Measurements from ENCODE around the gene KIRREL3.

KIRREL3 gene

DNA sequence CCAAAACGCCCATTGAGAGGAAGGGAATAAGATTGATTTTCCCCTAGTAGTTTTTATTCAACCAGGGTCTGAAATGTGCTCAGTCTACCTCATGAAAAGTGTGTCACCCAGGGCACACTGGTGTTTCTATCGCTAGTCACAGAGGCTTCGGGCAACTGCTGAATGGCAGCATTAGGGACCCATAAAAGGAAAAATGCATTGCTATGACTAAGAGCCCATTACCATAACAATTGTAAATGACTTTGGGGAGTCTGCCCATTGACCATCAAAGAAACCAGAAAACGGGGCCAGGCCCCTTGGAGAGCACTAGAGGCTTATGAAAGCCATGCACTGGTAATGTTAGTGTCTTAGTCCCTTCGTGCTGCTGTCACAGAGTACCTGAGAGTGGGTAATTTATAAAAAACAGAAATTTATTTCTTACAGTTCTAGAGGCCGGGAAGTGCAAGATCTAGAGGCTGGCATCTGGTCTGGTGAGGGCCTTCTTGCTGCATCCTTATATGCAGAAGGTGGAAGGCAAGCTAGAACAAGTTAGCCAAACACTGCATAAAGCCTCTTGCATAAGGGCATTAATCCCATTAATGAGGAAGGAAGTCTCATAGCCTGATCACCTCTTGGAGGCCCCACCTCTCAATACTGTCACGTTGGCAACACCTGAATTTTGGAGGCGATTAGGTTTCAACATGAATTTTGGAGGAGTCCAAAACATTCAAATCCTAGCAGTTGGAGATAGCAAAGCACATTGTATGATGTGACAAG is 338.4 kb downstream of the KIRREL3 start:
- TF ChIP-seq, protein P1, sequence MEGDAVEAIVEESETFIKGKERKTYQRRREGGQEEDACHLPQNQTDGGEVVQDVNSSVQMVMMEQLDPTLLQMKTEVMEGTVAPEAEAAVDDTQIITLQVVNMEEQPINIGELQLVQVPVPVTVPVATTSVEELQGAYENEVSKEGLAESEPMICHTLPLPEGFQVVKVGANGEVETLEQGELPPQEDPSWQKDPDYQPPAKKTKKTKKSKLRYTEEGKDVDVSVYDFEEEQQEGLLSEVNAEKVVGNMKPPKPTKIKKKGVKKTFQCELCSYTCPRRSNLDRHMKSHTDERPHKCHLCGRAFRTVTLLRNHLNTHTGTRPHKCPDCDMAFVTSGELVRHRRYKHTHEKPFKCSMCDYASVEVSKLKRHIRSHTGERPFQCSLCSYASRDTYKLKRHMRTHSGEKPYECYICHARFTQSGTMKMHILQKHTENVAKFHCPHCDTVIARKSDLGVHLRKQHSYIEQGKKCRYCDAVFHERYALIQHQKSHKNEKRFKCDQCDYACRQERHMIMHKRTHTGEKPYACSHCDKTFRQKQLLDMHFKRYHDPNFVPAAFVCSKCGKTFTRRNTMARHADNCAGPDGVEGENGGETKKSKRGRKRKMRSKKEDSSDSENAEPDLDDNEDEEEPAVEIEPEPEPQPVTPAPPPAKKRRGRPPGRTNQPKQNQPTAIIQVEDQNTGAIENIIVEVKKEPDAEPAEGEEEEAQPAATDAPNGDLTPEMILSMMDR (IDR thresholded peaks at IDR 0.05; ENCODE audit: control insufficient read depth, insufficient read depth, low read depth, low read length, missing control alignments), result no peak
- DNase-seq (ENCODE audit: low read depth), result no peak
- H3K4me3 ChIP-seq (ENCODE audit: control insufficient read depth, low read depth, low read length), result no peak overlapping the region

DNA sequence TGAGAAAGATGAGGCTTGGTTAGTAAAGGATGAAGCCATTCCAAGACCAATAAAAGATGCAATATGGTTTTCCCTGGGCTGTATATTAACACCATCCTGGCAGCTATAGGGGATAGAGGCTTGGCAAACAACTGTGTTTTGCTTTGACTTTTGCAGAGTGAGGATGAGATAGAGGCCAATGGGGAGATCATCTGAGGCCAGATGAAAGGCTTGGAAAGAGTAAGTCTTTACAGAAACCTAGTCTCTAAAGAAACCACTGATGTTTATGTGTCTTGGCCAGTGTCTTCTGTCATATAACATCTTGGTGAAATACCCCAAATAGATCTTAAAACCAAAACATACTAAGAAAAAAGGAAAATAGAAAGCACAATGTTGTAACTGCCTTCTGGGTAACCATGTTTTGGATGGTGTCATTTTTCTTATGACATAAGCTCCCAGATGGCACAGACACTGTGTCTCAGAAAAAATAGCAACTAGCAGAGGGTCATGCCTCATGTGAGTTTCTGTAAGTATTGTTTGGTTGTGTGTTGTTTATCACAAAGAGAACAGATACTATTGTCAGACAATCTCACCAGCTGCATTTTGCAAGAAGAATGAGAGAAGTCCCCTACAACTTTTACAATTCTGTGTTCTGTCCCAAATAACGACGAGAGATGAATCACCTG is 339.7 kb downstream of the KIRREL3 start:
- H3K4me3 ChIP-seq (ENCODE audit: control insufficient read depth, low read depth, low read length), result no peak overlapping the region
- TF ChIP-seq, protein P1 (IDR thresholded peaks at IDR 0.05; ENCODE audit: control insufficient read depth, insufficient read depth, low read depth, low read length, missing control alignments), result no peak
- no peak for DNase-seq (ENCODE audit: low read depth)

DNA sequence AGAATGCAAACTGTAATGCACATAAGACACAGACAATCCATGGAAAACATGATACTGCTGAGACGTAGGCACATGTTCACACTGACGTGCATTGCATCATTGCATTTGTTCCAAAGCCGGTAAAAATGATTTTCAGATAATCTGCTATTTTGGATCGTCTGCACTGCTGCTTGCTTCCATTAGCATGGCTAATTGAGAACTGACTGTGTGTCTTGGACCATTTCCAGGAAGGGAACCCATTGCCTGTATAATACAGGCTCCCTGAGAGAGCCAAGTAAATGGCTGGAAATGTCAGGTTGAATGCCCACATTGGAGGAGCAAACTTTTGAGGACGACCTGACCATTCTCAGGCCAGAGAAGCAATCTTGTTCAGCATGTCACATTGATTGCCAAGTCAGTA is 340.2 kb downstream of the KIRREL3 start:
- H3K4me3 ChIP-seq (ENCODE audit: control insufficient read depth, low read depth, low read length), result no peak overlapping the region
- no peak for DNase-seq (ENCODE audit: low read depth)
- TF ChIP-seq, protein P1 (IDR thresholded peaks at IDR 0.05; ENCODE audit: control insufficient read depth, insufficient read depth, low read depth, low read length, missing control alignments), result no peak

DNA sequence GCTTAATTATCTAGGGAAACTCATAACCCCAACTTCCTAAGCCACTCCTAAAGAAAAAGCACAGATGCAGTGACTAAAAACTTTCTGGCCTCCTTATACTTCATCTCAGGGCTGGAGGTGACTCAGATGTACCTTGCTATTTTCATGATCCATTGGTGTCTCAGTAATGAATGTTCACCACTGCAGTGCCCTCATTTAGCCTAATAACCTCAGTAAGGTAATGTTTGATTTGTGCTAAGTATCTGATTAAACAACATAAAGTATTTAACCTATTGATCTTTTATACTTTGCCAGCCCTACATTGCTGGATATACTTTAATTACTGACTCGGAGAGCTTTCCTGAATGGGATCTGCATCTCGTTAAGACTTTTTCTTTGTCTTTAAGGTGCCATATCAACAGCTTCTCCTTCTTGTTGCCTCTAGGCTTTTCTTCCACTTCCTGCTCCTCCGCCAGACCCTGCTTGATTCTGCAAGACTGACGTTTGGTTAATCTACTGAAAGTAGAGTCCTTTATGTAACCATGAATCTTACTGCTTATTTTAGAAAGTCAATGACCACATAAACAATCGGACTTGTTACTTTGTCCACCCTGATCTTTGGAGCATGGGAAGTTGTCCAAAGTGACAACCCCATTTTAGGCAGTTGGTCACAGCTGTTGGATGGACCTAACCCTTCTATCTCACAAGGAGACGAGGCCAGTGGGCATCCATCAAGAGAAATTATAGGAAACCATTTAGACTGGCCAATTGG is 342.1 kb downstream of the KIRREL3 start:
- TF ChIP-seq, protein P1 (IDR thresholded peaks at IDR 0.05; ENCODE audit: control insufficient read depth, insufficient read depth, low read depth, low read length, missing control alignments), result no peak
- H3K4me3 ChIP-seq (ENCODE audit: control insufficient read depth, low read depth, low read length), result no peak overlapping the region
- no peak for DNase-seq (ENCODE audit: low read depth)

DNA sequence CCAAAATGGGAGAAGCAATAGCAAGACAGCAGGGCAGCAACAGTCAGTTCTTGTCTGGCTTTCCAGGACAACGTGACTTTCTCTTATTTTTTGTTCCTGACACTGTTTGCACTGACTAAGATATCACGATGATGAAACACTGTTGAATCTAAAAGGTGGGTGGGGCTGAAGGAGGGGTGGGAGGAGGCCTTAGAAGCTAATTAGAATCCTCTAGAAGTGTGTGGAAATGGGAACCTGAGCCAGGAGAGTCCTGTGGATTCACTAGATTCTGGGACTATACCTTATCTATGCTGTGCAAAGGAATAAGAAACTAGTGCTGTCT is 344.8 kb downstream of the KIRREL3 start:
- no peak for DNase-seq (ENCODE audit: low read depth)
- H3K4me3 ChIP-seq (ENCODE audit: control insufficient read depth, low read depth, low read length), result no peak overlapping the region
- TF ChIP-seq, protein P1 (IDR thresholded peaks at IDR 0.05; ENCODE audit: control insufficient read depth, insufficient read depth, low read depth, low read length, missing control alignments), result no peak

DNA sequence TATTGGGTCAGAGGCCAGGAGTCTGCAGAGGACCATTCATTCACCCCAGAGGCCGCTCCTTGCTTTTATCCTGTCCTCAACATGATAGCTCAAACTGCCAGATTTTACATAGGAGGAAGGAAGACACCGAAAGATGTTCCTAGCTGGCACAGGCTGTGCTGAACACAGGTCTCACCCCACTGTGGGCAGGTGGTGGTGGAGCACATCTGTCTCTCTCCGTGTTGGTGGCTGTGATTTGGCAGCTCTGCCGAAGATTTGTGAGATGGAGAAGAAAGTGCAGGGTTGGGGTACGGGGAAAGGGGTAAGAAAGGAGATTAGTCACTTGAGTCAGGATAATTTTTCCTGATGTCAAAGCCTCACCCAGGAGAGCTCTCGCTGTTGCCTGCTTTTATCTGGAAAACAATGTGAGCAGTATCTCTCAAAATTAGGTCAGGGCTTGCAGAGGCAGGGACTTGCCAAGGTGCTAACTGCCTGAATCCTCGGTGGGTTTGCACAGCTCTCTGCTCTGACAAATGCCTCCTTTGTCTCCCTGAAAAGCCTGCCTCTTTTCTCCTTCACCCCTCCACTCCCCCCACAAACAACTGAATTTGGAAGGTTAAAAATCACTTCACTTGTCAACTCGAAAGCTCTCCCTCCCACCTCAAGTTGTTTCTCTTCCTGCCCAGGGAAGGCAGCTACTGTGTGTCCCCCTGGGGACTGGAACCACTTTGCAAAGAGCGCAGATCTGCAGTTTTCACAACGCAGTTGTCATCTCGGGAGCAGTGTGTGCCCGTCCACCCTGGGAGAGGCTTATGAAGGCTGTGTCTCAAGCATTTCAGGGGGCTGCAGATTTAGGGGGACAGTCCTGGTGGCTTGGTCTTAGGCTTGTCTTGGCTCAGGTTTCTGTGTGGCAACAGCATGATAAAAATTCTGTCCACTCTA is 345.4 kb downstream of the KIRREL3 start:
- TF ChIP-seq, protein P1 (IDR thresholded peaks at IDR 0.05; ENCODE audit: control insufficient read depth, insufficient read depth, low read depth, low read length, missing control alignments), result no peak
- DNase-seq (ENCODE audit: low read depth), result no peak
- no peak overlapping the region for H3K4me3 ChIP-seq (ENCODE audit: control insufficient read depth, low read depth, low read length)
